ENCODE results near the gene SLC9A9.

DNA sequence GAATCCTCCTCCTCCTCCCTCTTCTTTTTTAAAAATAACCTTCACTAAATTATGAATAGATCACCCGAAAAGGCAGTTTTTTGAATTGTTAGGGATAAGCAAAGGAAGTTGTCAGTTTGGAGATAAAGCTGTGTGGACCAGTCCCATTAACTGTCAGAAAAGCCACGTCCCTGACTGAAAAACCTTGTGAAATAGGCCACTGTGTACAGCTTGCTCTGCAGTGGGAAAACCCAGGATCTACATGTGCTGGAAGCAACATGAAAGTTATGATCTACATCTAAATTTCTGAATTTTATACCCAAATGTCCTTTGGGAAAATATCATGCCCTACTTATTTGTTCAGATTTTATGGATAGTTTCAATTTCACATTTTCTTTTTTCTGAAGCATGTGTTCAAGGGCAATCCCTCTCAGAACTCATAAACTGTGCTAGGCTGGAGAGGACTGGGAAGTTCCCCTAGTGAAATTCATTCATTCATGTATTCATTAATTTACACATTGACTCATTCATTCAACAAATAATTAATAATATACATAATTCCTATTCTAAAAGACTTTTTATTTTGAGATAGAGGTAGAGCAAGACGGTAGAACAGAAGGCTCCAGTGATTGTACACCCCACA is 149.5 kb downstream of the SLC9A9 start:
- no peak for TF ChIP-seq POLR2A (IDR thresholded peaks at IDR 0.05)
- TF ChIP-seq EP300 (IDR thresholded peaks at IDR 0.05; ENCODE audit: low read depth), result no peak
- TF ChIP-seq, protein P1, sequence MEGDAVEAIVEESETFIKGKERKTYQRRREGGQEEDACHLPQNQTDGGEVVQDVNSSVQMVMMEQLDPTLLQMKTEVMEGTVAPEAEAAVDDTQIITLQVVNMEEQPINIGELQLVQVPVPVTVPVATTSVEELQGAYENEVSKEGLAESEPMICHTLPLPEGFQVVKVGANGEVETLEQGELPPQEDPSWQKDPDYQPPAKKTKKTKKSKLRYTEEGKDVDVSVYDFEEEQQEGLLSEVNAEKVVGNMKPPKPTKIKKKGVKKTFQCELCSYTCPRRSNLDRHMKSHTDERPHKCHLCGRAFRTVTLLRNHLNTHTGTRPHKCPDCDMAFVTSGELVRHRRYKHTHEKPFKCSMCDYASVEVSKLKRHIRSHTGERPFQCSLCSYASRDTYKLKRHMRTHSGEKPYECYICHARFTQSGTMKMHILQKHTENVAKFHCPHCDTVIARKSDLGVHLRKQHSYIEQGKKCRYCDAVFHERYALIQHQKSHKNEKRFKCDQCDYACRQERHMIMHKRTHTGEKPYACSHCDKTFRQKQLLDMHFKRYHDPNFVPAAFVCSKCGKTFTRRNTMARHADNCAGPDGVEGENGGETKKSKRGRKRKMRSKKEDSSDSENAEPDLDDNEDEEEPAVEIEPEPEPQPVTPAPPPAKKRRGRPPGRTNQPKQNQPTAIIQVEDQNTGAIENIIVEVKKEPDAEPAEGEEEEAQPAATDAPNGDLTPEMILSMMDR (IDR thresholded peaks at IDR 0.05), result no peak

Measured in transverse colon (tissue), 3 donors.